ENCODE measurements around the gene RAB22A. TPM values are rescaled to one million over a fixed set of nuclear protein-coding genes. Genes with fewer than 3 reads are reported as not detected.

RAB22A gene
- 15.9 and 20.0 TPM in 2 replicates for total RNA-seq (2011; cell fraction: chromatin; rRNA removed; ENCODE audit: low replicate concordance)
- total RNA-seq (2011; cell fraction: nucleolus; rRNA removed), result 9.2 and 10.4 TPM in 2 replicates
- total RNA-seq (2011; cell fraction: nucleoplasm; rRNA removed), result 21.1 and 38.6 TPM in 2 replicates
- total RNA-seq (2014; rRNA removed), result 5.3 and 8.0 TPM in 2 replicates
- total RNA-seq (2014; rRNA removed; fragmentation: Illumina TruSeq; extraction: Trizol), result 6.9 and 7.5 TPM in 2 replicates
- total RNA-seq (2015; rRNA removed; fragmentation: Illumina TruSeq; extraction: Trizol), result 6.4 and 7.4 TPM in 2 replicates
- total RNA-seq (2021), result 6.7 and 7.3 TPM in 2 replicates
- polyA plus RNA-seq (2011; rRNA removed), result 5.7 and 7.6 TPM in 2 replicates
- polyA plus RNA-seq (2011; cell fraction: cytosol; rRNA removed), result 3.0 and 3.8 TPM in 2 replicates
- 5.7 and 8.3 TPM in 2 replicates for polyA plus RNA-seq (2011; cell fraction: nucleus; rRNA removed)
- polyA plus RNA-seq (2012), result 3.6 and 4.6 TPM in 2 replicates
- 3.8 and 4.2 TPM in 2 replicates for polyA plus RNA-seq (2014; fragmentation: Illumina TruSeq; extraction: Trizol)
- polyA plus RNA-seq (2014; fragmentation: Nextera tagmentation; extraction: Ambion mirVana), result 1 to 10 TPM; 1.1 to 1.9 TPM
- polyA plus RNA-seq (2014; rRNA removed), result 4.3 and 5.4 TPM in 2 replicates
- 12.2 and 15.9 TPM in 2 replicates for polyA minus RNA-seq (2011; rRNA and poly(A)+ RNA removed)
- 3.1 and 6.3 TPM in 2 replicates for polyA minus RNA-seq (2011; cell fraction: cytosol; rRNA and poly(A)+ RNA removed)
- 9.6 and 11.8 TPM in 2 replicates for polyA minus RNA-seq (2011; cell fraction: nucleus; rRNA and poly(A)+ RNA removed)
- Bru-seq, nascent RNA, result percentile 73 among the genes with signal in this experiment
- BruChase-seq, experiment 1, labeled RNA remaining after a 2-hour chase, result percentile 81 among the genes with signal in this experiment
- BruChase-seq, experiment 2, labeled RNA remaining after a 6-hour chase, result percentile 77 among the genes with signal in this experiment
- long read RNA-seq, experiment 1, full-length matches to known transcripts, result 49 of 74 reads
- long read RNA-seq, experiment 1, partial matches to known transcripts, result 6 of 74 reads
- long read RNA-seq, experiment 1, other reads (novel, unspliced or antisense), result 19 of 74 reads
- long read RNA-seq, experiment 2, full-length matches to known transcripts, result 11 of 17 reads
- long read RNA-seq, experiment 2, partial matches to known transcripts, result 4 of 17 reads
- long read RNA-seq, experiment 2, other reads (novel, unspliced or antisense), result 2 of 17 reads
- long read RNA-seq, experiment 3, full-length matches to known transcripts, result 4 of 4 reads
- long read RNA-seq, experiment 3, partial matches to known transcripts, result 0 of 4 reads
- long read RNA-seq, experiment 3, other reads (novel, unspliced or antisense), result 0 of 4 reads

GRCh38 chr20:58309591-58310290 is at the start of gene RAB22A:
Gene RAB22A (plus strand): TSS chr20:58309715. CDS start chr20:58309977, 262 bp downstream.
- FAIRE-seq (no peak), ATAC-seq (peak; percentile 91), DNase-seq (ENCODE audit: extremely low read depth in 1 of 4, low spot score in 3 of 4) (peak; percentile 86 to 94 (median 94))
- intact Hi-C loops (cut with micrococcal nuclease), result loop anchor here (2.0 to 5.0 kb wide), 3 partner anchors 57 to 72 kb away; no protein-coding TSS in a partner anchor
- Histone ChIP-seq H3K27ac (ENCODE audit: extremely low read depth, low read depth, low read length) (peak within 1 kb of the TSS; percentile 88), H3K36me3 (ENCODE audit: control insufficient read depth, insufficient read depth, low read length) (peaks cover 32% of the 10 kb centered on the region; the same call in 2 of the 3 replicates), H2AFZ (ENCODE audit: low read depth, low read length) (peak within 1 kb of the TSS; percentile 91), H3K4me2 (ENCODE audit: insufficient read depth, low read length) (peak within 1 kb of the TSS; percentile 86), H3K4me3 (peak within 1 kb of the TSS; percentile 99), H3K9ac (ENCODE audit: insufficient read depth in 1 of 2, low read depth in 2 of 2, low read length in 2 of 2) (peak within 1 kb of the TSS; percentile 89 to 97), H3K9me3 (replicated peaks; ENCODE audit: control insufficient read depth, insufficient read depth, low read depth, low read length) (no peaks in the 10 kb centered on the region), H3K4me1 (replicated peaks in 1 of 2; ENCODE audit: control insufficient read depth in 2 of 2, insufficient read depth in 2 of 2, low read length in 2 of 2) (peaks cover 3 to 12% of the 10 kb centered on the region in 2 experiments; a peak in 2 of 5 replicates), H3K27me3 (ENCODE audit: control insufficient read depth in 2 of 2, insufficient read depth in 2 of 2, low read length in 2 of 2) (no peaks in the 10 kb centered on the region), H3K9me1 (ENCODE audit: control insufficient read depth, insufficient read depth, low read length) (peaks cover 3% of the 10 kb centered on the region), H4K20me1 (replicated peaks; ENCODE audit: control insufficient read depth, insufficient read depth, low read length) (no peaks in the 10 kb centered on the region; the same call in 1 of the 2 replicates), H3K79me2 (ENCODE audit: control insufficient read depth, insufficient read depth, low read length) (peaks cover 30% of the 10 kb centered on the region)
- 0% methylated on average over 15 of the region's 73 CpGs for WGBS (ENCODE audit: insufficient coverage, low coverage, missing lambda C conversion rate)
- no TSS peak for BruUV-seq (replicated peaks)
- in situ Hi-C loops (cut with MboI), result no loop called here
- CTCF ChIA-PET (ENCODE audit: low intra/inter-chr PET ratio), result no interaction called here
- POLR2A ChIA-PET, result interaction anchor here (0.6 to 1.5 kb wide), 3 partner anchors 13 to 1881 kb away, joined by 3 read pairs; no protein-coding TSS in a partner anchor
- TF ChIP-seq USF1 (CRISPR knock-in tag; IDR thresholded peaks at IDR 0.05) (peak; percentile 63; the same call in 1 of the 2 replicates), KHSRP (IDR thresholded peaks at IDR 0.05) (no peak), L3MBTL2 (IDR thresholded peaks at IDR 0.05) (peak; percentile 15; the same call in 1 of the 2 replicates), ZNF592 (IDR thresholded peaks at IDR 0.05) (0 out of 2 replicates have a peak, but pooled peaks have one; percentile 35), KLF1 (tag; IDR thresholded peaks at IDR 0.05) (peak; percentile 19; the same call in 1 of the 2 replicates), ZNF717 (CRISPR knock-in tag; IDR thresholded peaks at IDR 0.05) (no peak), KDM5B (IDR thresholded peaks at IDR 0.05; ENCODE audit: insufficient replicate concordance, low read depth, low read length) (peak; percentile 91), NUFIP1 (IDR thresholded peaks at IDR 0.05; ENCODE audit: partially characterized antibody) (no peak), BRD4 (IDR thresholded peaks at IDR 0.05) (no peak), KDM1A (IDR thresholded peaks at IDR 0.05) (no peak), GABPA (tag; conservative IDR thresholded peaks at IDR 0.05; ENCODE audit: low read depth) (peak; percentile 42; the same call in 1 of the 2 replicates)
